Fibroblast of lung (primary cell): ENCODE data around the gene ATP2B3. TPM values are rescaled to one million over a fixed set of nuclear protein-coding genes. Genes with fewer than 3 reads are reported as not detected.

ENCODE experiments used
- DNase-seq, 2 donors: peaks; one replicate each; pipeline versions ENCODE4 v3.0.0 to v3.0.0-alpha.2; 2010; ENCODE audit warnings: low read depth in 2 of 2
- H2AFZ ChIP-seq: 2 replicates; pipeline ENCODE4 v1.5.1; 2012; ENCODE audit warnings: low read length, control low read depth, inconsistent platforms
- H3K27ac ChIP-seq: 2 replicates; pipeline ENCODE4 v1.5.1; 2011; ENCODE audit warnings: low read length, control low read depth; ENCODE audit not compliant: insufficient read depth
- H3K27me3 ChIP-seq: 2 replicates; pipeline ENCODE4 v1.5.1; 2011; ENCODE audit warnings: mild to moderate bottlenecking, low read length; ENCODE audit not compliant: control insufficient read depth, insufficient read depth
- H3K36me3 ChIP-seq: 2 replicates; pipeline ENCODE4 v1.5.1; 2011; ENCODE audit warnings: low read length; ENCODE audit not compliant: control insufficient read depth, insufficient read depth
- H3K4me1 ChIP-seq: 2 replicates; pipeline ENCODE4 v1.5.1; 2011; ENCODE audit warnings: low read length; ENCODE audit not compliant: control insufficient read depth, insufficient read depth; ENCODE audit errors: extremely low read depth
- H3K4me2 ChIP-seq: 2 replicates; pipeline ENCODE4 v1.5.1; 2011; ENCODE audit warnings: low read length, control low read depth; ENCODE audit not compliant: insufficient read depth; ENCODE audit errors: extremely low read depth
- H3K4me3 ChIP-seq, 4 experiments: fragments of 200-600 bp in 1 of 4; sonication (generic) in 1 of 4; replicated peaks in 1 of 4; 2 replicates each; pipeline ENCODE4 v1.5.1; 2011 to 2016; ENCODE audit warnings: low read length in 4 of 4, low read depth in 3 of 4, mild to moderate bottlenecking in 3 of 4, control low read depth in 2 of 4, inconsistent platforms in 1 of 4, mixed read lengths in 1 of 4; ENCODE audit not compliant: insufficient read depth in 1 of 4; ENCODE audit errors: control extremely low read depth in 1 of 4
- H3K79me2 ChIP-seq: 2 replicates; pipeline ENCODE4 v1.5.1; 2012; ENCODE audit warnings: mild to moderate bottlenecking, low read length, inconsistent platforms; ENCODE audit not compliant: control insufficient read depth, insufficient read depth
- H3K9ac ChIP-seq: 2 replicates; pipeline ENCODE4 v1.5.1; 2011; ENCODE audit warnings: mild to moderate bottlenecking, low read length, control low read depth; ENCODE audit not compliant: insufficient read depth
- H3K9me3 ChIP-seq: 2 replicates; pipeline ENCODE4 v1.5.1; 2012; ENCODE audit warnings: low read depth, low read length; ENCODE audit not compliant: control insufficient read depth, insufficient read depth
- H4K20me1 ChIP-seq: 2 replicates; pipeline ENCODE4 v1.5.1; 2011; ENCODE audit warnings: low read length; ENCODE audit not compliant: control insufficient read depth, insufficient read depth; ENCODE audit errors: extremely low read depth
- CTCF ChIP-seq, 2 donors: IDR thresholded peaks in 1 of 2; conservative IDR thresholded peaks in 1 of 2; 1 replicate in 1 of 2; 2 replicates in 1 of 2; pipeline ENCODE4 v1.5.1; 2011 to 2012; ENCODE audit warnings: low read length in 2 of 2, control low read depth in 1 of 2, inconsistent platforms in 1 of 2, low read depth in 1 of 2, mild to moderate bottlenecking in 1 of 2
- EZH2 ChIP-seq: IDR thresholded peaks from 2 replicates; pipeline ENCODE4 v1.5.1; 2012; ENCODE audit warnings: low read length, control low read depth, mild to moderate bottlenecking; ENCODE audit errors: missing control alignments
- polyA plus RNA-seq, 2 donors: library from polyadenylated mRNA; depleted of rRNA in 1 of 2; stranded (reverse) in 1 of 2; unstranded in 1 of 2; fragments of >200 nt; gene quantifications; 2 replicates each; pipeline ENCODE4 v1.2.1, GENCODE V29; 2011 to 2012; ENCODE audit warnings: missing spikeins in 1 of 2
- total RNA-seq: library from RNA; depleted of rRNA; stranded (reverse); fragments of >200 nt; gene quantifications from 2 replicates; pipeline ENCODE4 v1.2.1, GENCODE V29; 2014

The ATP2B3 gene
- total and polyA plus RNA-seq, 2 donors (not counting 1 experiment from before 2014, with no cell fraction given): not detected

- Histone ChIP-seq H3K36me3 (no peaks in the 10 kb centered on the region), H3K4me3 (peak within 1 kb of the TSS; percentile 59 to 71 (median 68)), H3K79me2 (peaks cover 14% of the 10 kb centered on the region), H2AFZ (peak within 1 kb of the TSS; percentile 73), H3K4me1 (peaks cover 2% of the 10 kb centered on the region), H4K20me1 (no peaks in the 10 kb centered on the region), H3K9me3 (no peaks in the 10 kb centered on the region), H3K27me3 (no peaks in the 10 kb centered on the region), H3K9ac (peak within 1 kb of the TSS; percentile 66), H3K4me2 (peak within 1 kb of the TSS; percentile 58), H3K27ac (peak within 1 kb of the TSS; percentile 32)
- TF ChIP-seq CTCF (conservative IDR thresholded peaks at IDR 0.05 in 1 of 2, IDR thresholded peaks at IDR 0.05 in 1 of 2; ENCODE audit: low read depth in 1 of 2, low read length in 2 of 2) (no peak), EZH2 (no peak)
- DNase-seq: peak; percentile 10 to 37
Observed at GRCh38 chrX:153598541-153599191, 81.2 kb downstream of the ATP2B3 start, which contains the start of gene CCNQ. TSS of gene CCNQ (minus strand) at chrX:153599139. CDS start at chrX:153599073, 66 bp downstream.

GRCh38 chrX:153599192-153600031, 82.0 kb downstream of the ATP2B3 start:
- peak; percentile 77 to 84 for DNase-seq
- H3K36me3 ChIP-seq: no peaks in the 10 kb centered on the region
- H3K27ac ChIP-seq: peak overlapping the region; percentile 32

More at GRCh38 chrX:153599192-153600031, 82.0 kb downstream of the ATP2B3 start:
- no peaks in the 10 kb centered on the region for H3K27me3 ChIP-seq
- peak overlapping the region; percentile 73 for H2AFZ ChIP-seq
- no peaks in the 10 kb centered on the region for H3K9me3 ChIP-seq
- peak overlapping the region; percentile 58 for H3K4me2 ChIP-seq
- peaks cover 2% of the 10 kb centered on the region for H3K4me1 ChIP-seq
- H4K20me1 ChIP-seq: no peaks in the 10 kb centered on the region
- peak overlapping the region; percentile 66 for H3K9ac ChIP-seq
- H3K79me2 ChIP-seq: peaks cover 14% of the 10 kb centered on the region
- TF ChIP-seq EZH2 (no peak), CTCF (conservative IDR thresholded peaks at IDR 0.05 in 1 of 2, IDR thresholded peaks at IDR 0.05 in 1 of 2; ENCODE audit: low read depth in 1 of 2, low read length in 2 of 2) (no peak)
- H3K4me3 ChIP-seq: peak overlapping the region; percentile 59 to 71 (median 68)
